IMR-90 (cell line): ENCODE results near the gene PTPRN2. TPM values are rescaled to one million over a fixed set of nuclear protein-coding genes. Genes with fewer than 3 reads are reported as not detected.

ENCODE experiments used
- ATAC-seq: fragments of 200-7000 bp; cut with Tn5 transposase; 2 replicates; pipeline ENCODE4 v1.9.1; 2020; ENCODE audit warnings: low read depth, mild to moderate bottlenecking, moderate library complexity
- BruUV-seq: library from RNA; stranded (reverse); fragments of 400-500 nt; replicated peaks from 2 replicates; lab custom pipeline; 2021; lab: Mats Ljungman, UMichigan
- CTCF ChIA-PET: fragments of 300-600 bp; formaldehyde crosslinking; extraction: SDS; loops from one replicate; lab custom pipeline; 2021; ENCODE audit warnings: antibody characterized with exemption; lab: Yijun Ruan, JAX
- POLR2A ChIA-PET: fragments of 300-600 bp; sonication (Branson Sonifier 250); formaldehyde crosslinking; loops from one replicate; lab custom pipeline; 2022; ENCODE audit warnings: antibody characterized with exemption; ENCODE audit not compliant: unreplicated experiment; lab: Charles Lee
- DNase-seq: peaks from one replicate; pipeline ENCODE4 v3.0.0; 2013
- H2AFZ ChIP-seq: replicated peaks from 2 replicates; pipeline ENCODE3; 2013; ENCODE audit warnings: low read length, mild to moderate bottlenecking; ENCODE audit not compliant: poor library complexity
- H2AK5ac ChIP-seq: 2 replicates; pipeline ENCODE4 v1.6.1; 2013; ENCODE audit warnings: low read depth, low read length, inconsistent platforms
- H2AK9ac ChIP-seq: replicated peaks from 2 replicates; pipeline ENCODE3; 2013; ENCODE audit warnings: mild to moderate bottlenecking, low read depth, low read length, moderate library complexity; ENCODE audit not compliant: poor library complexity
- H2BK120ac ChIP-seq: 2 replicates; pipeline ENCODE4 v1.6.1; 2013; ENCODE audit warnings: low read depth, low read length, inconsistent platforms
- H2BK15ac ChIP-seq: 3 replicates; pipeline ENCODE4 v1.6.1; 2013; ENCODE audit warnings: low read depth, low read length, inconsistent platforms
- H2BK20ac ChIP-seq: 2 replicates; pipeline ENCODE4 v1.6.1; 2013; ENCODE audit warnings: low read depth, mild to moderate bottlenecking, inconsistent platforms, low read length, moderate library complexity
- H2BK5ac ChIP-seq: 2 replicates; pipeline ENCODE4 v1.6.1; 2013; ENCODE audit warnings: mild to moderate bottlenecking, low read depth, low read length, inconsistent platforms; ENCODE audit not compliant: poor library complexity, severe bottlenecking
- H3K14ac ChIP-seq: replicated peaks from 2 replicates; pipeline ENCODE4 v1.6.1; 2013; ENCODE audit warnings: low read depth, low read length, inconsistent platforms
- H3K18ac ChIP-seq: 2 replicates; pipeline ENCODE4 v1.6.1; 2013; ENCODE audit warnings: low read depth, low read length, control low read depth
- H3K23ac ChIP-seq: 2 replicates; pipeline ENCODE4 v1.6.1; 2013; ENCODE audit warnings: low read depth, low read length, inconsistent platforms
- H3K27ac ChIP-seq: 2 replicates; pipeline ENCODE4 v1.5.1; 2013; ENCODE audit warnings: mild to moderate bottlenecking, control low read depth, low read length; ENCODE audit not compliant: insufficient read depth
- H3K27me3 ChIP-seq: 2 replicates; pipeline ENCODE4 v1.6.1; 2013; ENCODE audit warnings: low read length; ENCODE audit not compliant: control insufficient read depth, insufficient read depth
- H3K36me3 ChIP-seq: 2 replicates; pipeline ENCODE4 v1.6.1; 2013; ENCODE audit warnings: low read length, mixed read lengths; ENCODE audit not compliant: control insufficient read depth, insufficient read depth
- H3K4ac ChIP-seq: 2 replicates; pipeline ENCODE4 v1.6.1; 2013; ENCODE audit warnings: low read depth, low read length, inconsistent platforms
- H3K4me1 ChIP-seq: 2 replicates; pipeline ENCODE4 v1.6.1; 2013; ENCODE audit warnings: low read length, mixed read lengths; ENCODE audit not compliant: control insufficient read depth, insufficient read depth
- H3K4me2 ChIP-seq: 2 replicates; pipeline ENCODE4 v1.6.1; 2013; ENCODE audit warnings: low read depth, mild to moderate bottlenecking, control low read depth, low read length, moderate library complexity
- H3K4me3 ChIP-seq: 2 replicates; pipeline ENCODE4 v1.5.1; 2013; ENCODE audit warnings: low read depth, mild to moderate bottlenecking, control low read depth, low read length, moderate library complexity; ENCODE audit not compliant: insufficient read depth
- H3K56ac ChIP-seq: 2 replicates; pipeline ENCODE4 v1.6.1; 2013; ENCODE audit warnings: low read length, inconsistent platforms; ENCODE audit not compliant: insufficient read depth; ENCODE audit errors: extremely low read depth
- H3K79me1 ChIP-seq, 2 experiments: 2 replicates each; pipeline ENCODE4 v1.6.1; 2013; ENCODE audit warnings: low read length in 2 of 2, inconsistent platforms in 1 of 2, low read depth in 1 of 2
- H3K9ac ChIP-seq: 2 replicates; pipeline ENCODE4 v1.6.1; 2013; ENCODE audit warnings: low read depth, low read length, control low read depth
- H3K9me1 ChIP-seq: 2 replicates; pipeline ENCODE4 v1.6.1; 2013; ENCODE audit warnings: low read length, inconsistent platforms; ENCODE audit not compliant: insufficient read depth
- H3K9me3 ChIP-seq: 2 replicates; pipeline ENCODE4 v1.6.1; 2013; ENCODE audit warnings: low read length; ENCODE audit not compliant: control insufficient read depth, insufficient read depth
- H4K20me1 ChIP-seq: 2 replicates; pipeline ENCODE4 v1.6.1; 2013; ENCODE audit warnings: low read length, inconsistent platforms; ENCODE audit not compliant: insufficient read depth
- H4K5ac ChIP-seq: 2 replicates; pipeline ENCODE4 v1.6.1; 2013; ENCODE audit warnings: mild to moderate bottlenecking, low read depth, low read length, control low read depth
- H4K8ac ChIP-seq, 2 experiments: 2 replicates each; pipeline ENCODE4 v1.6.1; 2013; ENCODE audit warnings: low read depth in 2 of 2, low read length in 2 of 2, control low read depth in 1 of 2, inconsistent platforms in 1 of 2
- H4K91ac ChIP-seq: 2 replicates; pipeline ENCODE4 v1.6.1; 2013; ENCODE audit warnings: low read depth, low read length, inconsistent platforms; ENCODE audit not compliant: insufficient read depth
- BHLHE40 ChIP-seq: fragments of 150-350 bp; IDR thresholded peaks from 2 replicates; pipeline ENCODE4 v1.6.1; 2016; ENCODE audit warnings: mild to moderate bottlenecking, low read depth, low read length
- CEBPB ChIP-seq: IDR thresholded peaks from 2 replicates; pipeline ENCODE4 v1.6.1; 2012; ENCODE audit warnings: low read depth, low read length, improper control_type of control experiment
- CHD1 ChIP-seq: IDR thresholded peaks from 2 replicates; pipeline ENCODE4 v1.6.1; 2012; ENCODE audit warnings: low read depth, low read length, improper control_type of control experiment
- CTCF ChIP-seq: conservative IDR thresholded peaks from 2 replicates; pipeline ENCODE4 v1.5.1; 2012; ENCODE audit warnings: mild to moderate bottlenecking, low read depth, low read length, improper control_type of control experiment
- MAFK ChIP-seq: IDR thresholded peaks from 2 replicates; pipeline ENCODE4 v1.6.1; 2012; ENCODE audit warnings: low read depth, low read length, improper control_type of control experiment
- MAZ ChIP-seq: IDR thresholded peaks from 2 replicates; pipeline ENCODE4 v1.6.1; 2012; ENCODE audit warnings: low read depth, mild to moderate bottlenecking, low read length, improper control_type of control experiment, moderate library complexity, borderline replicate concordance
- POLR2A ChIP-seq: IDR thresholded peaks from 2 replicates; pipeline ENCODE4 v1.6.1; 2012; ENCODE audit warnings: mild to moderate bottlenecking, low read depth, low read length
- RAD21 ChIP-seq: IDR thresholded peaks from 2 replicates; pipeline ENCODE4 v1.6.1; 2012; ENCODE audit warnings: low read length, improper control_type of control experiment
- RCOR1 ChIP-seq: IDR thresholded peaks from 2 replicates; pipeline ENCODE4 v1.6.1; 2012; ENCODE audit warnings: mild to moderate bottlenecking, low read length, improper control_type of control experiment; ENCODE audit not compliant: insufficient replicate concordance
- RFX5 ChIP-seq: IDR thresholded peaks from 2 replicates; pipeline ENCODE4 v1.8.0; 2012; ENCODE audit warnings: low read depth, mild to moderate bottlenecking, low read length, moderate library complexity
- SMC3 ChIP-seq: fragments of 150-350 bp; IDR thresholded peaks from 2 replicates; pipeline ENCODE4 v1.6.1; 2016; ENCODE audit warnings: low read depth, mild to moderate bottlenecking, antibody characterized with exemption, low read length, moderate library complexity
- WGBS, 2 experiments: methylation state at CpG; one replicate each; pipeline versions ENCODE4 v1.1.5 to v1.1.7; 2013; ENCODE audit warnings: missing lambda C conversion rate in 2 of 2; ENCODE audit not compliant: insufficient read length in 1 of 2; ENCODE audit errors: extremely low coverage in 2 of 2; 5-methylcytosine and 5-hydroxymethylcytosine counted together
- dilution Hi-C: fragments of 300-500 bp; cut with HindIII; formaldehyde crosslinking; loops from one replicate; pipeline ENCODE4 v1.14.3; 2018; ENCODE audit warnings: low sequenced_read_pairs; ENCODE audit not compliant: unreplicated experiment
- in situ Hi-C: fragments of 300-500 bp; cut with MboI; formaldehyde crosslinking; loops from 3 replicates; pipeline ENCODE4 v1.14.3; 2019; ENCODE audit warnings: low sequenced_read_pairs, inconsistent platforms, mixed read lengths
- intact Hi-C: fragments of 100-400 bp; cut with micrococcal nuclease; formaldehyde crosslinking; loops from 2 replicates; pipeline ENCODE4 v1.10.0; 2022
- polyA plus RNA-seq, 3 experiments: library from polyadenylated mRNA; depleted of rRNA; stranded (reverse); fragments of >200 nt; gene quantifications; 2 replicates each; pipeline ENCODE4 v1.2.3, GENCODE V29; 2012; ENCODE audit warnings: low replicate concordance in 1 of 3
- total RNA-seq: library from RNA; depleted of rRNA; stranded (reverse); fragments of >200 nt; gene quantifications from 2 replicates; pipeline ENCODE4 v1.2.3, GENCODE V29; 2012
- TF ChIP-seq, protein P1 (sequence below): fragments of 150-350 bp; IDR thresholded peaks from 2 replicates; pipeline ENCODE4 v1.6.1; 2017; ENCODE audit warnings: mild to moderate bottlenecking, antibody characterized with exemption, low read length, low read depth
- TF ChIP-seq, protein P2 (sequence below): fragments of 150-350 bp; IDR thresholded peaks from 2 replicates; pipeline ENCODE4 v1.6.1; 2016; ENCODE audit warnings: low read depth, mild to moderate bottlenecking, low read length, moderate library complexity, borderline replicate concordance

PTPRN2 gene
- total and polyA plus RNA-seq, 2 of the 4 experiments (the other 2 are of a cell fraction): 0.03 TPM; not detected in 1

DNA sequence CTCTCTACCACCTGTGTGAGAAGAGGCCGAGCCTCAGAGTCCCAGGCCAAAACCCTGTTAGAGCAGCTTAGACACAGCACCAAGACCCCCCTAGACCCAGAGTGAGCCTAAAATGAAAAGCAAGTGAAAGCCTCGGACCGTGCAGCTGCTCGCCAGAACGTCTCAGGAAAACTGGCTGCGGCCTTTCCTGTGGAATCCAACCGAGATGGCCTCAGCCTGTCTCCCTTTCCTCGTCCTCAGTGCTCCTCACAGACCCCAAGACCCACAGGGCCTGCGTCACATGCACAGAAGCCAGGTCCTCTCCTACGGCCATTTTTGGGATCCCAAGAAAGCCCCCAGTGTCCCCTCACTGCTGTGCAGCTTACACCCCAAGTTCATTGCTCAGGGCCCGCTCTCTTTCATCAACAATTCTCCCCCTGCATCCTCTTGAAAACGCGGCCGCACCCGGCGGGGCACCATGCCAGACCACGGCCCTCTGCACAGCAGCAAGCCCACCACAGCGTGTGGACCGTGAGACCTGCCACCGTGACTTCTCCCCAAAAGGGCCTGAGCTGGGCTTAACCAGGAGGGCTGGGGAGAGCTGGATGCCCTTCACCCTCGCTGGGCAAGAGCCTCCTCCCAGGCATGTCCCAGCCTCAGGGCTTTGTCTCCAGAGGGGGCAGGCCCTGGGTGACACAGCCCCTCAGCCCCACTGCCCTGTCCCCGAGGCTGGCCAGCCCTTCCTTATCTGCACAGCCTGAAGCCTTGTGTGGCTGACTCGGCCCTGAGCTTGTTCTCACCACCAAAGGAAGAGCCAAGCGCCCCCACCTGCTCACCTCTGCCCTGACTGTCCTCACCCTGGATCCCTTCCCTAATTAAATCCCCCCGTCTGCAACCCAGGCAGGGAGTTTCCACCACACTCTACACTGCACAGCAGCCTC, 142.9 kb downstream of the PTPRN2 start:
- BruUV-seq: no TSS peak
- no peaks in the 10 kb centered on the region for H3K36me3 ChIP-seq
- CTCF ChIA-PET: no interaction called here
- no peak overlapping the region for H3K9ac ChIP-seq
- no peak for DNase-seq
- no peak overlapping the region for H2BK15ac ChIP-seq
- no peak overlapping the region for H3K18ac ChIP-seq
- no peak overlapping the region for H4K5ac ChIP-seq
- H2BK20ac ChIP-seq: no peak overlapping the region
- intact Hi-C loops (no loop called here), dilution Hi-C loops (no loop called here), in situ Hi-C loops (no loop called here)
- POLR2A ChIA-PET: no interaction called here
- H4K91ac ChIP-seq: no peak overlapping the region
- H3K4me2 ChIP-seq: no peak overlapping the region
- no peak overlapping the region for H3K4me3 ChIP-seq
- no peaks in the 10 kb centered on the region for H3K9me1 ChIP-seq
- H2AK5ac ChIP-seq: no peak overlapping the region
- TF ChIP-seq MAFK (no peak), RAD21 (no peak), BHLHE40 (no peak), SMC3 (no peak), POLR2A (no peak), MAZ (no peak), RCOR1 (no peak), CEBPB (no peak), RFX5 (no peak), CTCF (no peak), CHD1 (no peak)
- TF ChIP-seq, protein P1, sequence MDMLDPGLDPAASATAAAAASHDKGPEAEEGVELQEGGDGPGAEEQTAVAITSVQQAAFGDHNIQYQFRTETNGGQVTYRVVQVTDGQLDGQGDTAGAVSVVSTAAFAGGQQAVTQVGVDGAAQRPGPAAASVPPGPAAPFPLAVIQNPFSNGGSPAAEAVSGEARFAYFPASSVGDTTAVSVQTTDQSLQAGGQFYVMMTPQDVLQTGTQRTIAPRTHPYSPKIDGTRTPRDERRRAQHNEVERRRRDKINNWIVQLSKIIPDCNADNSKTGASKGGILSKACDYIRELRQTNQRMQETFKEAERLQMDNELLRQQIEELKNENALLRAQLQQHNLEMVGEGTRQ: no peak
- TF ChIP-seq, protein P2, sequence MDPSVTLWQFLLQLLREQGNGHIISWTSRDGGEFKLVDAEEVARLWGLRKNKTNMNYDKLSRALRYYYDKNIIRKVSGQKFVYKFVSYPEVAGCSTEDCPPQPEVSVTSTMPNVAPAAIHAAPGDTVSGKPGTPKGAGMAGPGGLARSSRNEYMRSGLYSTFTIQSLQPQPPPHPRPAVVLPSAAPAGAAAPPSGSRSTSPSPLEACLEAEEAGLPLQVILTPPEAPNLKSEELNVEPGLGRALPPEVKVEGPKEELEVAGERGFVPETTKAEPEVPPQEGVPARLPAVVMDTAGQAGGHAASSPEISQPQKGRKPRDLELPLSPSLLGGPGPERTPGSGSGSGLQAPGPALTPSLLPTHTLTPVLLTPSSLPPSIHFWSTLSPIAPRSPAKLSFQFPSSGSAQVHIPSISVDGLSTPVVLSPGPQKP: no peak
- no peak overlapping the region for H3K27ac ChIP-seq
- H3K27me3 ChIP-seq: no peaks in the 10 kb centered on the region
- no peak overlapping the region for H3K4ac ChIP-seq
- no peak overlapping the region for H3K56ac ChIP-seq
- no peaks in the 10 kb centered on the region for H4K20me1 ChIP-seq
- H2BK5ac ChIP-seq: no peak overlapping the region
- H4K8ac ChIP-seq: no peak overlapping the region
- no peak overlapping the region for H2AK9ac ChIP-seq
- H3K79me1 ChIP-seq: no peaks in the 10 kb centered on the region
- H3K4me1 ChIP-seq: no peaks in the 10 kb centered on the region
- no peak overlapping the region for H3K23ac ChIP-seq
- 67% methylated on average over 6 of the region's 25 CpGs; no CpG with 5 or more reads in 1 of the 2 experiments for WGBS, 2 experiments
- H3K14ac ChIP-seq: no peak overlapping the region
- no peak overlapping the region for H2AFZ ChIP-seq
- peaks cover 69% of the 10 kb centered on the region for H3K9me3 ChIP-seq
- no peak for ATAC-seq
- no peak overlapping the region for H2BK120ac ChIP-seq
